OCI-LY3 (cell line): ENCODE measurements around the gene SCUBE3.

Experiments used
- CTCF ChIP-seq: fragments of 200-600, 300-600 bp; sonication (generic); IDR thresholded peaks from 2 replicates; pipeline ENCODE4 v1.5.1; 2014; ENCODE audit warnings: antibody characterized with exemption, low read length, low read depth
- EZH2phosphoT487 ChIP-seq: fragments of 200-600 bp; shearing (Covaris generic); IDR thresholded peaks from 2 replicates; pipeline ENCODE4 v1.6.1; 2018; ENCODE audit warnings: antibody characterized with exemption, mixed run types, low read depth

GRCh38 chr6:35265523-35265922, 51.8 kb downstream of the SCUBE3 start:
- TF ChIP-seq CTCF (no peak), EZH2phosphoT487 (no peak)
